HepG2 (cell line): Measurements from ENCODE around the gene ITSN2. TPM values are rescaled to one million over a fixed set of nuclear protein-coding genes. Genes with fewer than 3 reads are reported as not detected.
A peak's percentile ranks its signal among the peaks of the same experiment; 100 is the strongest.

ENCODE experiments used
- AGO1 ChIP-seq: fragments of 200-400 bp; formaldehyde crosslinking; IDR thresholded peaks from 2 replicates; pipeline ENCODE4 v1.6.1; 2017; ENCODE audit warnings: mild to moderate bottlenecking, low read depth, low read length, moderate library complexity; ENCODE audit not compliant: poor library complexity, severe bottlenecking
- ATM ChIP-seq: fragments of 450-650 bp; IDR thresholded peaks from 2 replicates; pipeline ENCODE4 v1.7.1; 2017; ENCODE audit warnings: mild to moderate bottlenecking, borderline replicate concordance
- BCL6 ChIP-seq: IDR thresholded peaks from 2 replicates; pipeline ENCODE4 v1.6.1; 2016; ENCODE audit warnings: missing genetic modification reagents, missing compliant biosample characterization
- CEBPB ChIP-seq: IDR thresholded peaks from 2 replicates; pipeline ENCODE4 v1.6.1; 2011; ENCODE audit warnings: low read depth, low read length, improper control_type of control experiment, borderline replicate concordance
- EEA1 ChIP-seq: sonication (generic); formaldehyde crosslinking; IDR thresholded peaks from 2 replicates; pipeline ENCODE4 v1.5.1; 2020; ENCODE audit warnings: mild to moderate bottlenecking, missing genetic modification reagents, borderline replicate concordance
- FOXA1 ChIP-seq, 2 experiments: fragments of 450-650 bp in 1 of 2; sonication (generic) in 1 of 2; formaldehyde crosslinking in 1 of 2; IDR thresholded peaks; 2 replicates each; pipeline versions ENCODE4 v1.4.0 to v1.6.1; 2016 to 2020; ENCODE audit warnings: missing genetic modification reagents in 1 of 2
- GABPB1 ChIP-seq: IDR thresholded peaks from 2 replicates; pipeline ENCODE4 v1.6.1; 2016; ENCODE audit warnings: mild to moderate bottlenecking, missing genetic modification reagents, moderate library complexity, missing compliant biosample characterization
- GTF3A ChIP-seq: sonication (generic); formaldehyde crosslinking; conservative IDR thresholded peaks from 2 replicates; pipeline ENCODE4 v1.4.0; 2020; ENCODE audit warnings: mild to moderate bottlenecking, missing genetic modification reagents
- IKZF4 ChIP-seq: sonication (generic); formaldehyde crosslinking; IDR thresholded peaks from 2 replicates; pipeline ENCODE4 v1.5.1; 2020; ENCODE audit warnings: borderline replicate concordance, mild to moderate bottlenecking, low read depth, missing genetic modification reagents; ENCODE audit errors: not compliant biosample characterization
- KAT7 ChIP-seq: IDR thresholded peaks from 2 replicates; pipeline ENCODE4 v1.6.1; 2018; ENCODE audit warnings: borderline replicate concordance, missing compliant biosample characterization
- MBD4 ChIP-seq: IDR thresholded peaks from 2 replicates; pipeline ENCODE4 v1.6.1; 2012; ENCODE audit warnings: low read length, inconsistent platforms, borderline replicate concordance
- MED1 ChIP-seq: sonication (generic); formaldehyde crosslinking; IDR thresholded peaks from 2 replicates; pipeline ENCODE4 v1.4.0; 2020; ENCODE audit warnings: missing genetic modification reagents
- NR2C2 ChIP-seq: sonication (generic); formaldehyde crosslinking; IDR thresholded peaks from 2 replicates; pipeline ENCODE4 v1.4.0; 2020; ENCODE audit warnings: missing genetic modification reagents, mild to moderate bottlenecking, moderate library complexity, borderline replicate concordance
- RARA ChIP-seq: IDR thresholded peaks from 2 replicates; pipeline ENCODE4 v1.6.1; 2016; ENCODE audit warnings: missing genetic modification reagents, missing compliant biosample characterization
- SOX6 ChIP-seq, 2 experiments: fragments of 450-650 bp in 1 of 2; sonication (generic) in 1 of 2; formaldehyde crosslinking in 1 of 2; IDR thresholded peaks; 2 replicates each; pipeline versions ENCODE4 v1.4.0 to v1.6.1; 2017 to 2020; ENCODE audit warnings: antibody characterized with exemption in 1 of 2, mild to moderate bottlenecking in 1 of 2, missing genetic modification reagents in 1 of 2
- TCF7L2 ChIP-seq: IDR thresholded peaks from 2 replicates; pipeline ENCODE4 v1.6.1; 2011; ENCODE audit warnings: mild to moderate bottlenecking, low read depth, low read length, moderate library complexity
- ZNF296 ChIP-seq: sonication (generic); formaldehyde crosslinking; conservative IDR thresholded peaks from 2 replicates; pipeline ENCODE4 v1.5.0; 2020; ENCODE audit warnings: mild to moderate bottlenecking, missing genetic modification reagents
- ZSCAN25 ChIP-seq: sonication (generic); formaldehyde crosslinking; IDR thresholded peaks from 2 replicates; pipeline ENCODE4 v1.8.0; 2022; ENCODE audit warnings: mild to moderate bottlenecking, missing genetic modification reagents
- polyA plus RNA-seq, 8 experiments: library from polyadenylated mRNA; depleted of rRNA in 3 of 8; stranded (reverse) in 7 of 8; unstranded in 1 of 8; fragments of >200 nt; fragmentation: Illumina TruSeq in 4 of 8; extraction: Trizol in 4 of 8; gene quantifications; 2 replicates each; pipeline versions ENCODE4 v1.2.1 to v1.2.3, GENCODE V29; 2011 to 2016; ENCODE audit warnings: low read depth in 4 of 8, missing spikeins in 1 of 8, mixed read lengths in 1 of 8; ENCODE audit not compliant: insufficient read depth in 1 of 8
- total RNA-seq, 5 experiments: library from RNA; depleted of rRNA; stranded (reverse); fragments of >200 nt; fragmentation: Illumina TruSeq; extraction: Trizol; gene quantifications; 2 replicates each; pipeline ENCODE4 v1.2.3, GENCODE V29; 2016; ENCODE audit warnings: low read depth in 1 of 5
- TF ChIP-seq, protein P1 (sequence below): sonication (generic); formaldehyde crosslinking; IDR thresholded peaks from 2 replicates; pipeline ENCODE4 v1.5.0; 2020; ENCODE audit warnings: mild to moderate bottlenecking, missing genetic modification reagents, borderline replicate concordance
- TF ChIP-seq, protein P2 (sequence below): IDR thresholded peaks from 2 replicates; pipeline ENCODE4 v1.6.1; 2016; ENCODE audit warnings: missing biosample characterization, missing genetic modification reagents, low read depth
- TF ChIP-seq, protein P3 (sequence below): sonication (generic); formaldehyde crosslinking; IDR thresholded peaks from 2 replicates; pipeline ENCODE4 v1.8.0; 2022; ENCODE audit warnings: mild to moderate bottlenecking, missing genetic modification reagents, moderate library complexity

The ITSN2 gene
- total and polyA plus RNA-seq, 2 of the 13 experiments (the other 11 are each of a cell fraction or from before 2014, with no cell fraction given): 26.0 to 26.6 TPM

DNA sequence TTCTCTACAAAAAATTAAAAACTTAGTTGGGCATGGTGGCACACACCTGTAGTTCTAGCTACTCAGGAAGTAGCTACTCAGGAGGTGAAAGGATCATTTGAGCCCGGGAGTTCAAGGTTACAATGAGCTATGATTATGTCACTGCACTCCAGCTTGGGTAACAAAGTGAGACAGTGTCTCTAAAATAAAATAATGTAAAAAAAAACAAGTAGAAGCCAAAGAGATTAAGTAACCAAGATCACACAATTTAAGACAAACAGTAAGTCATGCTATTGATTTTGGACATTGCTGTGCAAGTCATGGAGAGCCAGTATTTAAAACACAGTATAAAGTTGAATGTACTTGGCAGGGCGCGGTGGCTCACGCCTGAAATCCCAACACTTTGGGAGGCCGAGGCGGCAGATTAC is 20.5 kb downstream of the ITSN2 start (continued):
- TF ChIP-seq AGO1 (no peak), MED1 (CRISPR knock-in tag) (no peak), TCF7L2 (no peak), SOX6 (IDR thresholded peaks at IDR 0.05) (no peak), SOX6 (CRISPR knock-in tag; IDR thresholded peaks at IDR 0.05) (no peak), ATM (no peak), IKZF4 (CRISPR knock-in tag) (no peak), MBD4 (no peak), BCL6 (CRISPR knock-in tag) (0 out of 2 replicates have a peak, but pooled peaks have one; percentile 30), GTF3A (CRISPR knock-in tag) (no peak), ZSCAN25 (CRISPR knock-in tag) (no peak), EEA1 (CRISPR knock-in tag) (no peak), RARA (CRISPR knock-in tag) (peak; percentile 81), FOXA1 (IDR thresholded peaks at IDR 0.05) (no peak), FOXA1 (CRISPR knock-in tag; IDR thresholded peaks at IDR 0.05) (0 out of 2 replicates have a peak, but pooled peaks have one; percentile 6), KAT7 (no peak), ZNF296 (CRISPR knock-in tag) (no peak), NR2C2 (CRISPR knock-in tag) (0 out of 2 replicates have a peak, but pooled peaks have one; percentile 27), GABPB1 (CRISPR knock-in tag) (no peak), CEBPB (no peak)
- TF ChIP-seq, protein P1, sequence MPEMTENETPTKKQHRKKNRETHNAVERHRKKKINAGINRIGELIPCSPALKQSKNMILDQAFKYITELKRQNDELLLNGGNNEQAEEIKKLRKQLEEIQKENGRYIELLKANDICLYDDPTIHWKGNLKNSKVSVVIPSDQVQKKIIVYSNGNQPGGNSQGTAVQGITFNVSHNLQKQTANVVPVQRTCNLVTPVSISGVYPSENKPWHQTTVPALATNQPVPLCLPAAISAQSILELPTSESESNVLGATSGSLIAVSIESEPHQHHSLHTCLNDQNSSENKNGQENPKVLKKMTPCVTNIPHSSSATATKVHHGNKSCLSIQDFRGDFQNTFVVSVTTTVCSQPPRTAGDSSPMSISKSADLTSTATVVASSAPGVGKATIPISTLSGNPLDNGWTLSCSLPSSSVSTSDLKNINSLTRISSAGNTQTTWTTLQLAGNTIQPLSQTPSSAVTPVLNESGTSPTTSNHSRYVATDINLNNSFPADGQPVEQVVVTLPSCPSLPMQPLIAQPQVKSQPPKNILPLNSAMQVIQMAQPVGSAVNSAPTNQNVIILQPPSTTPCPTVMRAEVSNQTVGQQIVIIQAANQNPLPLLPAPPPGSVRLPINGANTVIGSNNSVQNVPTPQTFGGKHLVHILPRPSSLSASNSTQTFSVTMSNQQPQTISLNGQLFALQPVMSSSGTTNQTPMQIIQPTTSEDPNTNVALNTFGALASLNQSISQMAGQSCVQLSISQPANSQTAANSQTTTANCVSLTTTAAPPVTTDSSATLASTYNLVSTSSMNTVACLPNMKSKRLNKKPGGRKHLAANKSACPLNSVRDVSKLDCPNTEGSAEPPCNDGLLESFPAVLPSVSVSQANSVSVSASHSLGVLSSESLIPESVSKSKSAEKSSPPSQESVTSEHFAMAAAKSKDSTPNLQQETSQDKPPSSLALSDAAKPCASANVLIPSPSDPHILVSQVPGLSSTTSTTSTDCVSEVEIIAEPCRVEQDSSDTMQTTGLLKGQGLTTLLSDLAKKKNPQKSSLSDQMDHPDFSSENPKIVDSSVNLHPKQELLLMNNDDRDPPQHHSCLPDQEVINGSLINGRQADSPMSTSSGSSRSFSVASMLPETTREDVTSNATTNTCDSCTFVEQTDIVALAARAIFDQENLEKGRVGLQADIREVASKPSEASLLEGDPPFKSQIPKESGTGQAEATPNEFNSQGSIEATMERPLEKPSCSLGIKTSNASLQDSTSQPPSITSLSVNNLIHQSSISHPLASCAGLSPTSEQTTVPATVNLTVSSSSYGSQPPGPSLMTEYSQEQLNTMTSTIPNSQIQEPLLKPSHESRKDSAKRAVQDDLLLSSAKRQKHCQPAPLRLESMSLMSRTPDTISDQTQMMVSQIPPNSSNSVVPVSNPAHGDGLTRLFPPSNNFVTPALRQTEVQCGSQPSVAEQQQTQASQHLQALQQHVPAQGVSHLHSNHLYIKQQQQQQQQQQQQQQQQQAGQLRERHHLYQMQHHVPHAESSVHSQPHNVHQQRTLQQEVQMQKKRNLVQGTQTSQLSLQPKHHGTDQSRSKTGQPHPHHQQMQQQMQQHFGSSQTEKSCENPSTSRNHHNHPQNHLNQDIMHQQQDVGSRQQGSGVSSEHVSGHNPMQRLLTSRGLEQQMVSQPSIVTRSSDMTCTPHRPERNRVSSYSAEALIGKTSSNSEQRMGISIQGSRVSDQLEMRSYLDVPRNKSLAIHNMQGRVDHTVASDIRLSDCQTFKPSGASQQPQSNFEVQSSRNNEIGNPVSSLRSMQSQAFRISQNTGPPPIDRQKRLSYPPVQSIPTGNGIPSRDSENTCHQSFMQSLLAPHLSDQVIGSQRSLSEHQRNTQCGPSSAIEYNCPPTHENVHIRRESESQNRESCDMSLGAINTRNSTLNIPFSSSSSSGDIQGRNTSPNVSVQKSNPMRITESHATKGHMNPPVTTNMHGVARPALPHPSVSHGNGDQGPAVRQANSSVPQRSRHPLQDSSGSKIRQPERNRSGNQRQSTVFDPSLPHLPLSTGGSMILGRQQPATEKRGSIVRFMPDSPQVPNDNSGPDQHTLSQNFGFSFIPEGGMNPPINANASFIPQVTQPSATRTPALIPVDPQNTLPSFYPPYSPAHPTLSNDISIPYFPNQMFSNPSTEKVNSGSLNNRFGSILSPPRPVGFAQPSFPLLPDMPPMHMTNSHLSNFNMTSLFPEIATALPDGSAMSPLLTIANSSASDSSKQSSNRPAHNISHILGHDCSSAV: no peak
- TF ChIP-seq, protein P2, sequence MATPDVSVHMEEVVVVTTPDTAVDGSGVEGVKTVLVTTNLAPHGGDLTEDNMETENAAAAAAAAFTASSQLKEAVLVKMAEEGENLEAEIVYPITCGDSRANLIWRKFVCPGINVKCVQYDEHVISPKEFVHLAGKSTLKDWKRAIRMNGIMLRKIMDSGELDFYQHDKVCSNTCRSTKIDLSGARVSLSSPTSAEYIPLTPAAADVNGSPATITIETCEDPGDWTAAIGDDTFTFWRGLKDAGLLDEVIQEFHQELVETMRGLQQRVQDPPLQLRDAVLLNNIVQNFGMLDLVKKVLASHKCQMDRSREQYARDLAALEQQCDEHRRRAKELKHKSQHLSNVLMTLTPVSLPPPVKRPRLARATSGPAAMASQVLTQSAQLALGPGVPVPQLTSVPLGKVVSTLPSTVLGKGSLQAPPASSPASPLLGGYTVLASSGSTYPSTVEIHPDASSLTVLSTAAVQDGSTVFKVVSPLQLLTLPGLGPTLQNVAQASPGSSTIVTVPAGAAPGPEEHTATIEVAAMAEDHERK (CRISPR knock-in tag): no peak
- TF ChIP-seq, protein P3, sequence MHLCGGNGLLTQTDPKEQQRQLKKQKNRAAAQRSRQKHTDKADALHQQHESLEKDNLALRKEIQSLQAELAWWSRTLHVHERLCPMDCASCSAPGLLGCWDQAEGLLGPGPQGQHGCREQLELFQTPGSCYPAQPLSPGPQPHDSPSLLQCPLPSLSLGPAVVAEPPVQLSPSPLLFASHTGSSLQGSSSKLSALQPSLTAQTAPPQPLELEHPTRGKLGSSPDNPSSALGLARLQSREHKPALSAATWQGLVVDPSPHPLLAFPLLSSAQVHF (CRISPR knock-in tag): no peak
